H54 (cell line): ENCODE measurements around the gene GARNL3.

Source experiments
- DNase-seq: peaks from one replicate; pipeline ENCODE4 v3.0.0; 2011; ENCODE audit warnings: low spot score, mixed read lengths; ENCODE audit not compliant: insufficient read length
- FAIRE-seq: peaks from 3 replicates; lab custom pipeline; 2011; peaks lifted over from hg19 to GRCh38; lab: Jason Lieb, UNC
- POLR2A ChIP-seq: IDR thresholded peaks from 2 replicates; pipeline ENCODE4 v1.6.1; 2011; ENCODE audit warnings: low read depth, mild to moderate bottlenecking, low read length

The GARNL3 gene

GRCh38 chr9:127347831-127348776, 83.5 kb downstream of the GARNL3 start:
- FAIRE-seq (peak; percentile 90), DNase-seq (peak; percentile 55)
- TF ChIP-seq POLR2A: no peak

- TF ChIP-seq POLR2A: no peak
- no peak for DNase-seq
- no peak for FAIRE-seq
These were observed 85.0 kb downstream of the GARNL3 start for GRCh38 chr9:127349483-127350113.

- DNase-seq (no peak), FAIRE-seq (no peak)
- no peak for TF ChIP-seq POLR2A
These were observed 86.9 kb downstream of the GARNL3 start for GRCh38 chr9:127351182-127352166.

GRCh38 chr9:127353882-127354281, 89.3 kb downstream of the GARNL3 start:
- no peak for TF ChIP-seq POLR2A
- no peak for FAIRE-seq
- DNase-seq: no peak

GRCh38 chr9:127356906-127357305, 92.3 kb downstream of the GARNL3 start:
- no peak for TF ChIP-seq POLR2A
- FAIRE-seq (no peak), DNase-seq (no peak)

- FAIRE-seq: no peak
These were observed 93.5 kb downstream of the GARNL3 start for GRCh38 chr9:127358023-127358535.

GRCh38 chr9:127358770-127359169, 94.2 kb downstream of the GARNL3 start:
- no peak for TF ChIP-seq POLR2A
- FAIRE-seq (no peak), DNase-seq (no peak)

More at GRCh38 chr9:127358023-127358535, 93.5 kb downstream of the GARNL3 start:
- TF ChIP-seq POLR2A: no peak
- no peak for DNase-seq

GRCh38 chr9:127360250-127360649, 95.7 kb downstream of the GARNL3 start:
- FAIRE-seq (no peak), DNase-seq (no peak)
- no peak for TF ChIP-seq POLR2A

GRCh38 chr9:127360829-127361228, 96.3 kb downstream of the GARNL3 start:
- FAIRE-seq: no peak
- peak; percentile 37 for DNase-seq
- TF ChIP-seq POLR2A: no peak

GRCh38 chr9:127361561-127361960, 97.0 kb downstream of the GARNL3 start:
- no peak for TF ChIP-seq POLR2A
- no peak for FAIRE-seq
- DNase-seq: no peak

- FAIRE-seq (no peak), DNase-seq (no peak)
- no peak for TF ChIP-seq POLR2A
These were observed 98.3 kb downstream of the GARNL3 start for GRCh38 chr9:127362829-127363228.

GRCh38 chr9:127365461-127365860, 100.9 kb downstream of the GARNL3 start:
- FAIRE-seq: no peak

GRCh38 chr9:127366594-127366993, 102.0 kb downstream of the GARNL3 start:
- TF ChIP-seq POLR2A: no peak
- FAIRE-seq: no peak
- DNase-seq: no peak

More at GRCh38 chr9:127365461-127365860, 100.9 kb downstream of the GARNL3 start:
- no peak for TF ChIP-seq POLR2A
- DNase-seq: no peak

GRCh38 chr9:127368852-127369402, 104.4 kb downstream of the GARNL3 start:
- no peak for FAIRE-seq
- no peak for TF ChIP-seq POLR2A
- DNase-seq: no peak
